K562 treated with DMSO at 1 percent for 12 hours (cell line): ENCODE data around the gene TM9SF2. TPM values are rescaled to one million over a fixed set of nuclear protein-coding genes. Genes with fewer than 3 reads are reported as not detected.

Source experiments
- total RNA-seq: library from RNA; unstranded; fragments of 300-600 nt; gene quantifications from 2 replicates; pipeline ENCODE4 v1.2.3, GENCODE V29; 2022; ENCODE audit not compliant: insufficient read depth

The TM9SF2 gene
- 26.4 and 61.3 TPM in 2 replicates for total RNA-seq

GRCh38 chr13:99501184-99501847, at the start of gene TM9SF2:
Gene TM9SF2, plus strand, starts transcription at chr13:99501472. Its CDS starts 135 bp downstream, at chr13:99501607.

GRCh38 chr13:99606324-99607066, 105.2 kb downstream of the TM9SF2 start, which contains the start of gene CLYBL:
Gene CLYBL, plus strand, starts transcription at chr13:99606690.

Other genes starting within 250 kb of the TM9SF2 start
- gene GPR18, start 243.1 kb upstream of the TM9SF2 start, total RNA-seq: not detected in 2 replicates
- not detected in 2 replicates for gene GPR183, start 194.1 kb upstream of the TM9SF2 start, total RNA-seq
- 4.3 and 7.5 TPM in 2 replicates for gene CLYBL, start 105.2 kb downstream of the TM9SF2 start, total RNA-seq